MM.1S (cell line): ENCODE data around the gene BAG3.

Source experiments
- DNase-seq: peaks from one replicate; pipeline ENCODE4 v3.0.0-alpha.2; 2015
- H2AFZ ChIP-seq: fragments of 300-600 bp; sonication (generic); 2 replicates; pipeline ENCODE4 v1.6.0; 2016; ENCODE audit warnings: antibody characterized with exemption, low read length
- H3F3A ChIP-seq: fragments of 300-600 bp; sonication (generic); 2 replicates; pipeline ENCODE4 v1.6.1; 2016; ENCODE audit warnings: mild to moderate bottlenecking, antibody characterized with exemption, low read length, moderate library complexity, mixed read lengths; ENCODE audit not compliant: insufficient read depth
- H3K27ac ChIP-seq: fragments of 300-600 bp; sonication (generic); 2 replicates; pipeline ENCODE4 v1.5.1; 2016; ENCODE audit warnings: mild to moderate bottlenecking, low read length
- H3K27me3 ChIP-seq: fragments of 300-600 bp; sonication (generic); replicated peaks from 2 replicates; pipeline ENCODE4 v1.6.0; 2016; ENCODE audit warnings: low read length; ENCODE audit not compliant: insufficient read depth
- H3K36me3 ChIP-seq: fragments of 300-600 bp; sonication (generic); replicated peaks from 2 replicates; pipeline ENCODE4 v1.6.1; 2016; ENCODE audit warnings: mild to moderate bottlenecking, low read length, mixed read lengths; ENCODE audit not compliant: insufficient read depth
- H3K4me1 ChIP-seq: fragments of 300-600 bp; sonication (generic); 2 replicates; pipeline ENCODE4 v1.6.1; 2016; ENCODE audit warnings: low read length, mixed read lengths
- H3K4me2 ChIP-seq: fragments of 300-600 bp; sonication (generic); 2 replicates; pipeline ENCODE4 v1.6.0; 2016; ENCODE audit warnings: low read depth, low read length
- H3K4me3 ChIP-seq: fragments of 300-600 bp; sonication (generic); 2 replicates; pipeline ENCODE4 v1.5.1; 2016; ENCODE audit warnings: low read length, mixed read lengths
- H3K79me2 ChIP-seq: fragments of 300-600 bp; sonication (generic); 2 replicates; pipeline ENCODE4 v1.6.1; 2016; ENCODE audit warnings: mixed run types, low read length, mixed read lengths
- H3K9ac ChIP-seq: fragments of 300-600 bp; sonication (generic); 2 replicates; pipeline ENCODE4 v1.6.1; 2016; ENCODE audit warnings: low read length, mixed read lengths
- H3K9me2 ChIP-seq: fragments of 300-600 bp; sonication (generic); replicated peaks from 2 replicates; pipeline ENCODE4 v1.6.1; 2016; ENCODE audit warnings: mild to moderate bottlenecking, low read length, mixed read lengths; ENCODE audit not compliant: insufficient read depth
- H3K9me3 ChIP-seq: fragments of 300-600 bp; sonication (generic); replicated peaks from 2 replicates; pipeline ENCODE4 v1.6.1; 2016; ENCODE audit warnings: mild to moderate bottlenecking, low read length, mixed read lengths; ENCODE audit not compliant: insufficient read depth
- H4K20me1 ChIP-seq: fragments of 300-600 bp; sonication (generic); 2 replicates; pipeline ENCODE4 v1.6.1; 2016; ENCODE audit warnings: mild to moderate bottlenecking, low read length, moderate library complexity, mixed read lengths; ENCODE audit not compliant: insufficient read depth
- EZH2 ChIP-seq: fragments of 300-600 bp; sonication (generic); optimal IDR thresholded peaks from 2 replicates; pipeline ENCODE3; 2017; ENCODE audit warnings: low read depth, mild to moderate bottlenecking, antibody characterized with exemption, low read length, mixed read lengths
- EZH2phosphoT487 ChIP-seq: fragments of 300-600 bp; sonication (generic); IDR thresholded peaks from 2 replicates; pipeline ENCODE4 v1.6.1; 2018; ENCODE audit warnings: antibody characterized with exemption, low read length
- TF ChIP-seq, protein P1 (sequence below): fragments of 300-600 bp; sonication (generic); IDR thresholded peaks from 2 replicates; pipeline ENCODE4 v1.5.1; 2016; ENCODE audit warnings: antibody characterized with exemption, low read length, mixed read lengths

Gene BAG3

DNA sequence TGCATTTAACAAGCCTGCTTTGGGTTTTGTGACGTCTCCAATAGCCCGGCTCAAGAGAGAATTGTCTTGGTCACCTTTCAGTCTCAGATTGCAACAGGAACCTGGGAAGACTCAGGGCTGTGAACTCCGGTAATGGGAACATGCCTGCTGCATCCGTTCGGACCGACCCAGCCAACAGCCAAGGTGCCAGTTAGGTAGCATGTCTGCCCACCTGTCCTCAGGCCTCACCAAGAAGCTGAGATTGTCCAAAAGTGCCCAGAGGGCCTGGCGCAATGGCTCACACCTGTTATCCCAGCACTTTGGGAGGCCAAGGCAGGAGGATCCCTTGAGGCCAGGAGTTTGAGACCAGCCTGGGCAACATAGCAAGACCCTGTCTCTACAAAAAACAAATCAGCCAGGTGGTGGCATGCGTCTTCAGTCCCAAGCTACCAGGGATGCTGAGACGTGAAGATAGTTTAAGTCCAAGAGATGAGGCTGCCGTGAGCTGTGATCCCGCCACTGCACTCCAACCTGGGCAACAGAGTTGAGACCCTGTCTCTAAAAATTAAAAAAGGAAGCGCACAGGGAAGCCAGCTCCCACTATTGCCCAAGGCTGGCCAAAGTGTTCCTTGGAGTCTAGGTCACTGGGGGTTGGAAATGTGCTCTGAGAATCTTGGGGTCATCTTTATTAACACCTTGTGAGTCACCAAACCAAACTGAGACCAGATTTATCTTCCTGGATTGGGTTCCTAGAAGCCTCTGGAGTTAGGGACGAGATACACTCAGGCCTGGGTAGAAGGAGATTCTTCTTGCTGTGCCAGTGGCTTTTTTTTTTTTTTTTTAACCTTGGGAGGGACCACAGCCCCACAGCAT, 26.9 kb downstream of the BAG3 start:
- H4K20me1 ChIP-seq, result no peaks in the 10 kb centered on the region
- no peak overlapping the region for H3K4me2 ChIP-seq
- H3K36me3 ChIP-seq, result no peaks in the 10 kb centered on the region
- no peak overlapping the region for H2AFZ ChIP-seq
- H3K9ac ChIP-seq, result no peak overlapping the region
- no peak overlapping the region for H3K4me3 ChIP-seq
- no peaks in the 10 kb centered on the region for H3K4me1 ChIP-seq
- no peak for TF ChIP-seq EZH2
- TF ChIP-seq EZH2phosphoT487, result no peak
- TF ChIP-seq, protein P1, sequence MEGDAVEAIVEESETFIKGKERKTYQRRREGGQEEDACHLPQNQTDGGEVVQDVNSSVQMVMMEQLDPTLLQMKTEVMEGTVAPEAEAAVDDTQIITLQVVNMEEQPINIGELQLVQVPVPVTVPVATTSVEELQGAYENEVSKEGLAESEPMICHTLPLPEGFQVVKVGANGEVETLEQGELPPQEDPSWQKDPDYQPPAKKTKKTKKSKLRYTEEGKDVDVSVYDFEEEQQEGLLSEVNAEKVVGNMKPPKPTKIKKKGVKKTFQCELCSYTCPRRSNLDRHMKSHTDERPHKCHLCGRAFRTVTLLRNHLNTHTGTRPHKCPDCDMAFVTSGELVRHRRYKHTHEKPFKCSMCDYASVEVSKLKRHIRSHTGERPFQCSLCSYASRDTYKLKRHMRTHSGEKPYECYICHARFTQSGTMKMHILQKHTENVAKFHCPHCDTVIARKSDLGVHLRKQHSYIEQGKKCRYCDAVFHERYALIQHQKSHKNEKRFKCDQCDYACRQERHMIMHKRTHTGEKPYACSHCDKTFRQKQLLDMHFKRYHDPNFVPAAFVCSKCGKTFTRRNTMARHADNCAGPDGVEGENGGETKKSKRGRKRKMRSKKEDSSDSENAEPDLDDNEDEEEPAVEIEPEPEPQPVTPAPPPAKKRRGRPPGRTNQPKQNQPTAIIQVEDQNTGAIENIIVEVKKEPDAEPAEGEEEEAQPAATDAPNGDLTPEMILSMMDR, result no peak
- no peaks in the 10 kb centered on the region for H3F3A ChIP-seq
- no peaks in the 10 kb centered on the region for H3K27me3 ChIP-seq
- H3K79me2 ChIP-seq, result no peaks in the 10 kb centered on the region
- no peak overlapping the region for H3K27ac ChIP-seq
- no peaks in the 10 kb centered on the region for H3K9me2 ChIP-seq
- H3K9me3 ChIP-seq, result no peaks in the 10 kb centered on the region
- no peak for DNase-seq

DNA sequence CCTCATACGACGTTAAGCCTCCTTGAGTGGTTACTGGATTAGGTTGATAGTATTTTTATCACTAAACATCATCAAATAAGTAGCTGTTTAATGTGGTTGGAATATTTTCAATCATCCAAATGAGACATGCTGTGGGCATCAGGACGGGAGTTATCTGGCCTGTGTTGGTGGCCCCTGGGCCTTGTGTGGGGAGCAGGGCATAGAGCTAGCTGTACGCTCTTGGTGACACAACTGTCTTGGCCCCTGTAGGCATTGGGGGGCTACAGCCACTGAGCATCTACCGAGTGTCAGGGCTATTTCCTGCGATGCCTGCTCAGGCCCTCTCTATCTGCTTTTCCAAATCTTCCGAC, 28.3 kb downstream of the BAG3 start:
- Histone ChIP-seq H4K20me1 (no peaks in the 10 kb centered on the region), H3K4me3 (no peak overlapping the region), H3K27ac (no peak overlapping the region), H3F3A (no peaks in the 10 kb centered on the region), H3K27me3 (no peaks in the 10 kb centered on the region), H3K4me2 (no peak overlapping the region), H3K9me3 (no peaks in the 10 kb centered on the region), H3K79me2 (no peaks in the 10 kb centered on the region), H3K9ac (no peak overlapping the region), H3K4me1 (no peaks in the 10 kb centered on the region), H3K36me3 (no peaks in the 10 kb centered on the region), H2AFZ (no peak overlapping the region), H3K9me2 (no peaks in the 10 kb centered on the region)
- DNase-seq, result no peak
- TF ChIP-seq EZH2phosphoT487 (no peak), EZH2 (no peak)
- TF ChIP-seq, protein P1, result no peak

DNA sequence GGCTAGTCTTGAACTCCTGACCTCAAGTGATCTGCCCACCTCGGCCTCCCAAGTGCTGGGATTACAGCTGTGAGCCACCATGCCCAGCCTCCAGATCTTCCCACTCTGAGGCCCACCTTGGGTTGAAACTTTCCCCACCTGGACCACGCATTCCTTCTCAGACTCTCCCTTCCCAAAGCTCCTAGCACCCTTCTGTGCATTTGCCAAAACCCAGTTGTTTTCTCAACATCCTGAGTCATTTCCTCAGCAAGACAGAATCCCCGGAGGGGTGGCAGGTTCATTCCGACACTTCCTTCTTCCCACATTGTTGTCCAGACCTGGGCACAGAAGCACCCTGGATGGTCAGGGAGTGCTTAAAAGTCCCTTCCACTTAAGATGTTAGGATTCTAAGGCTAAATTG, 28.9 kb downstream of the BAG3 start:
- DNase-seq, result no peak

More for the DNA sequence above, 28.9 kb downstream of the BAG3 start:
- Histone ChIP-seq H3K9ac (no peak overlapping the region), H2AFZ (no peak overlapping the region), H3K27me3 (no peaks in the 10 kb centered on the region), H3K4me1 (no peaks in the 10 kb centered on the region), H4K20me1 (no peaks in the 10 kb centered on the region), H3K9me3 (no peaks in the 10 kb centered on the region), H3K27ac (no peak overlapping the region), H3F3A (no peaks in the 10 kb centered on the region), H3K79me2 (no peaks in the 10 kb centered on the region), H3K9me2 (no peaks in the 10 kb centered on the region), H3K36me3 (no peaks in the 10 kb centered on the region), H3K4me2 (no peak overlapping the region), H3K4me3 (no peak overlapping the region)
- TF ChIP-seq EZH2 (no peak), EZH2phosphoT487 (no peak)
- TF ChIP-seq, protein P1, result no peak
